DND-41 (cell line): Measurements from ENCODE around the gene NEGR1.

ENCODE experiments used
- ATAC-seq: fragments of 200-7000 bp; cut with Tn5 transposase; 3 replicates; pipeline ENCODE4 v1.9.1; 2021; ENCODE audit warnings: low read depth; ENCODE audit not compliant: insufficient read depth
- DNase-seq: peaks from one replicate; pipeline ENCODE4 v3.0.0-alpha.2; 2020
- H2AFZ ChIP-seq: 2 replicates; pipeline ENCODE4 v1.6.0; 2012; ENCODE audit warnings: low read depth, low read length
- H3K27ac ChIP-seq: 2 replicates; pipeline ENCODE4 v1.5.1; 2012; ENCODE audit warnings: low read length, inconsistent platforms
- H3K27me3 ChIP-seq: fragments of 200-600 bp; sonication (generic); 2 replicates; pipeline ENCODE4 v1.6.0; 2012; ENCODE audit warnings: low read length, mild to moderate bottlenecking, inconsistent platforms; ENCODE audit not compliant: insufficient read depth, poor library complexity
- H3K36me3 ChIP-seq: 2 replicates; pipeline ENCODE4 v1.5.1; 2012; ENCODE audit warnings: low read length, inconsistent platforms; ENCODE audit not compliant: insufficient read depth
- H3K4me1 ChIP-seq: 2 replicates; pipeline ENCODE4 v1.5.1; 2012; ENCODE audit warnings: mild to moderate bottlenecking, low read length; ENCODE audit not compliant: insufficient read depth
- H3K4me2 ChIP-seq: 2 replicates; pipeline ENCODE4 v1.6.0; 2012; ENCODE audit warnings: mild to moderate bottlenecking, moderate library complexity, low read length, inconsistent platforms; ENCODE audit not compliant: insufficient read depth
- H3K4me3 ChIP-seq, 2 experiments: fragments of 200-600 bp in 1 of 2; shearing (Covaris generic) in 1 of 2; 2 replicates each; pipeline ENCODE4 v1.5.1; 2012 to 2016; ENCODE audit warnings: inconsistent platforms in 2 of 2, low read length in 2 of 2, mild to moderate bottlenecking in 2 of 2, low read depth in 1 of 2, moderate library complexity in 1 of 2
- H3K79me2 ChIP-seq: 2 replicates; pipeline ENCODE4 v1.6.0; 2012; ENCODE audit warnings: low read length, inconsistent platforms; ENCODE audit not compliant: insufficient read depth
- H3K9ac ChIP-seq: 2 replicates; pipeline ENCODE4 v1.6.0; 2012; ENCODE audit warnings: low read depth, mild to moderate bottlenecking, inconsistent platforms, low read length, moderate library complexity
- H3K9me3 ChIP-seq: 2 replicates; pipeline ENCODE4 v1.5.1; 2012; ENCODE audit warnings: low read length, moderate library complexity, mild to moderate bottlenecking, inconsistent platforms; ENCODE audit not compliant: insufficient read depth, severe bottlenecking
- H4K20me1 ChIP-seq: 2 replicates; pipeline ENCODE4 v1.6.0; 2012; ENCODE audit warnings: low read length; ENCODE audit not compliant: insufficient read depth
- EZH2 ChIP-seq: IDR thresholded peaks from 3 replicates; pipeline ENCODE4 v1.6.1; 2012; ENCODE audit warnings: borderline replicate concordance, low read depth, mild to moderate bottlenecking, moderate library complexity, low read length, inconsistent platforms; ENCODE audit not compliant: severe bottlenecking
- TF ChIP-seq, protein P1 (sequence below): IDR thresholded peaks from 2 replicates; pipeline ENCODE4 v1.5.1; 2012; ENCODE audit warnings: borderline replicate concordance, low read length, moderate library complexity, mild to moderate bottlenecking; ENCODE audit not compliant: poor library complexity, severe bottlenecking; ENCODE audit errors: extremely low read depth

The NEGR1 gene

DNA sequence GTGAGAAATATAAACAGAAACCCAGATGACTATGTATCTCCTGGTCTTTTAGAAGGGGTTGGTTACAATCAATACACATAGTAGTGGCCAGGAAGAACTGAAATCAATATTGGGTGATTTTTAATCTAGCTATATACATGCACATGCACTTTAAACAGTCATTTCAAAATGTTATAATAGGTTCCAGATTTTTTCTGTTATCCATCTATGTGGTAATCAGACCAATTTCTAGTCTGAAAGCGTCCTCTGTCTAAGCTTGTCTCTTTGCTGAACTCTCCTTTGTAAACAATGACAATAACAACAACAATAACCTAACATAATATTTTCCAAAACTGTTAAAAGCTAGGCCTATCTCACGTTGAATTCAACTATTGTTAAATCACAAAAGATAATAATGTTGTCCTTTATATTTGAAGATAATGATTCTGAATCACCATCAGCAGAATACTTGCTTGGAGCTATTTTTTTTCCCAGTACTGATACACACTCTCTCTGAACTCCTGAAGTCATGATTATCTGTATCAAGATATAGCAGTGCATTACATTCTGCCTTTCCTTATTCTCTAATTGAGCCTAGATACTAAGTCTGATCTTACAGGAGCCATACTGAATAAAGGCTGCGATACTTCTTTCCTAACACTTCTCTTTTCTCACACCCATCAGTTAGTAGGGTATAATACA, 704.7 kb downstream of the NEGR1 start:
- Histone ChIP-seq H3K27ac (no peak overlapping the region), H3K4me3 (no peak overlapping the region), H3K27me3 (no peaks in the 10 kb centered on the region), H3K9me3 (no peaks in the 10 kb centered on the region), H2AFZ (no peak overlapping the region), H3K79me2 (no peaks in the 10 kb centered on the region), H3K9ac (no peak overlapping the region), H3K4me1 (no peaks in the 10 kb centered on the region), H3K36me3 (no peaks in the 10 kb centered on the region), H3K4me2 (no peak overlapping the region), H4K20me1 (no peaks in the 10 kb centered on the region)
- ATAC-seq (no peak), DNase-seq (no peak)
- no peak for TF ChIP-seq EZH2
- TF ChIP-seq, protein P1, sequence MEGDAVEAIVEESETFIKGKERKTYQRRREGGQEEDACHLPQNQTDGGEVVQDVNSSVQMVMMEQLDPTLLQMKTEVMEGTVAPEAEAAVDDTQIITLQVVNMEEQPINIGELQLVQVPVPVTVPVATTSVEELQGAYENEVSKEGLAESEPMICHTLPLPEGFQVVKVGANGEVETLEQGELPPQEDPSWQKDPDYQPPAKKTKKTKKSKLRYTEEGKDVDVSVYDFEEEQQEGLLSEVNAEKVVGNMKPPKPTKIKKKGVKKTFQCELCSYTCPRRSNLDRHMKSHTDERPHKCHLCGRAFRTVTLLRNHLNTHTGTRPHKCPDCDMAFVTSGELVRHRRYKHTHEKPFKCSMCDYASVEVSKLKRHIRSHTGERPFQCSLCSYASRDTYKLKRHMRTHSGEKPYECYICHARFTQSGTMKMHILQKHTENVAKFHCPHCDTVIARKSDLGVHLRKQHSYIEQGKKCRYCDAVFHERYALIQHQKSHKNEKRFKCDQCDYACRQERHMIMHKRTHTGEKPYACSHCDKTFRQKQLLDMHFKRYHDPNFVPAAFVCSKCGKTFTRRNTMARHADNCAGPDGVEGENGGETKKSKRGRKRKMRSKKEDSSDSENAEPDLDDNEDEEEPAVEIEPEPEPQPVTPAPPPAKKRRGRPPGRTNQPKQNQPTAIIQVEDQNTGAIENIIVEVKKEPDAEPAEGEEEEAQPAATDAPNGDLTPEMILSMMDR = no peak

DNA sequence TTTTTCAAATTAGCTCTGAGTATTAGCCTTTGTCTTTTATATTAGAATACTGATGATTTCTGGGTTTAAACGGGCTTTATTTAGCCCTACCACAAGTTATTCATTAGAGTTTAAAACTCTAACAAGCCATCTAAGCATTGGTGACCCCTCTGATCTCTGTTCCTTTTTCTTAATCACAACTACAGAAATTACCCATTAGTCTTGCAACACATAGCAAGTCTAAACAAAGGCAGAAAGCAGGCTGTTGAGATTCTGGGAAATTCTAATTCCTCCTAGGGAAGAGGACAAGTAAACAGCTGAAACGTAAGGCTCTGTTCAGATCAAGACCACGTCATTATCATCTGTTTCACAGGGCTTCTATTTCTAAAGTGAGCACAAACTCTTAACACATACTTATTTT, 710.3 kb downstream of the NEGR1 start:
- no peak for ATAC-seq
- Histone ChIP-seq H2AFZ (no peak overlapping the region), H3K27me3 (no peaks in the 10 kb centered on the region), H3K4me1 (no peaks in the 10 kb centered on the region), H3K9me3 (no peaks in the 10 kb centered on the region), H3K4me3 (no peak overlapping the region), H4K20me1 (no peaks in the 10 kb centered on the region), H3K36me3 (no peaks in the 10 kb centered on the region), H3K9ac (no peak overlapping the region), H3K27ac (no peak overlapping the region), H3K4me2 (no peak overlapping the region), H3K79me2 (no peaks in the 10 kb centered on the region)
- DNase-seq = no peak
- no peak for TF ChIP-seq EZH2
- TF ChIP-seq, protein P1 = no peak

DNA sequence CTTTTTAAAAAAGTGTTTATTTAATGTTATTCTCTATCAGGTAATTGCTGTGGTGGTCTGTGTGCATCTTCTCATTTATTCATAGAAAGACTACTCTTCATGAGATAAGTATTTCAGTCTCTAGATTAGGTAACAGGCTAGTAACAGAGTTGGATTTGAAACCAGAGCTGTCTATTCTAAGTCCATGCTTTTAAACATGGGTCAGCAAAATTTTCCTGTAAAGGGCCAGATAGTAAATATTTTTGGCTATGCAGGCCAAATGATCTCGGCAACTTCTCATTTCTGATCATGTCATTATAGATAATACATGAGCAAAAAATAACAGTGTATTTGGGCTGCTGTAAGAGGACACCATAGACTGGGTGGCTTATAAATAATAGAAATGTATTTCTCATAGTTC, 715.9 kb downstream of the NEGR1 start:
- Histone ChIP-seq H3K36me3 (no peaks in the 10 kb centered on the region), H4K20me1 (no peaks in the 10 kb centered on the region), H3K9me3 (no peaks in the 10 kb centered on the region), H3K4me2 (no peak overlapping the region), H3K27ac (no peak overlapping the region), H3K27me3 (no peaks in the 10 kb centered on the region), H3K4me1 (no peaks in the 10 kb centered on the region), H2AFZ (no peak overlapping the region), H3K79me2 (no peaks in the 10 kb centered on the region), H3K4me3 (no peak overlapping the region), H3K9ac (no peak overlapping the region)
- no peak for DNase-seq
- ATAC-seq = no peak
- TF ChIP-seq, protein P1 = no peak
- no peak for TF ChIP-seq EZH2
